Epidermal melanocyte (primary cell): ENCODE measurements around the gene GAPVD1.
A peak's percentile ranks its signal among the peaks of the same experiment; 100 is the strongest.
"Not testable (repeated sequence)": the region's sequence is repeated elsewhere in the genome, so short reads cannot be mapped to it uniquely, and the experiment has no call there.

Experiments used
- DNase-seq: peaks from one replicate; pipeline ENCODE4 v3.0.0; 2011; ENCODE audit warnings: low spot score; ENCODE audit not compliant: insufficient read length

The GAPVD1 gene

GRCh38 chr9:125255781-125256391, 5.7 kb upstream of the GAPVD1 start:
- DNase-seq = no peak

GRCh38 chr9:125258160-125258785, 3.4 kb upstream of the GAPVD1 start:
- no peak for DNase-seq

GRCh38 chr9:125258832-125259534, 2.6 kb upstream of the GAPVD1 start:
- DNase-seq = no peak

GRCh38 chr9:125260561-125260960, 1.1 kb upstream of the GAPVD1 start:
- DNase-seq = no peak

- DNase-seq = no peak
These were observed 817 bp downstream of the GAPVD1 start for GRCh38 chr9:125262294-125262991.

GRCh38 chr9:125264068-125264467, 2.4 kb downstream of the GAPVD1 start:
- not testable (repeated sequence) for DNase-seq

GRCh38 chr9:125268394-125269013, 6.9 kb downstream of the GAPVD1 start:
- no peak for DNase-seq

- no peak for DNase-seq
These were observed 7.4 kb downstream of the GAPVD1 start for GRCh38 chr9:125269014-125269397.

GRCh38 chr9:125271081-125271480, 9.5 kb downstream of the GAPVD1 start:
- no peak for DNase-seq

GRCh38 chr9:125272697-125273096, 11.1 kb downstream of the GAPVD1 start:
- no peak for DNase-seq

- no peak for DNase-seq
These were observed 15.1 kb downstream of the GAPVD1 start for GRCh38 chr9:125276771-125277170.

- no peak for DNase-seq
These were observed 15.8 kb downstream of the GAPVD1 start for GRCh38 chr9:125277411-125277810.

GRCh38 chr9:125280945-125281344, 19.3 kb downstream of the GAPVD1 start:
- no peak for DNase-seq

GRCh38 chr9:125284855-125285254, 23.2 kb downstream of the GAPVD1 start:
- DNase-seq = peak; percentile 34

GRCh38 chr9:125286935-125287433, 25.4 kb downstream of the GAPVD1 start:
- not testable (repeated sequence) for DNase-seq

- no peak for DNase-seq
These were observed 31.5 kb downstream of the GAPVD1 start for GRCh38 chr9:125293134-125293533.

- no peak for DNase-seq
These were observed 34.0 kb downstream of the GAPVD1 start for GRCh38 chr9:125295657-125296056.

GRCh38 chr9:125296843-125297372, 35.3 kb downstream of the GAPVD1 start:
- DNase-seq = no peak

GRCh38 chr9:125297917-125298316, 36.3 kb downstream of the GAPVD1 start:
- no peak for DNase-seq

GRCh38 chr9:125302241-125302640, 40.6 kb downstream of the GAPVD1 start:
- DNase-seq = no peak

- no peak for DNase-seq
These were observed 42.6 kb downstream of the GAPVD1 start for GRCh38 chr9:125304273-125304672.
